AG09319 (cell line): ENCODE measurements around the gene MAP7D3.

Source experiments
- DNase-seq: peaks from one replicate; pipeline ENCODE4 v3.0.0-alpha.2; 2010; ENCODE audit warnings: low read depth; ENCODE audit errors: extremely low read depth
- TF ChIP-seq, protein P1 (sequence below): IDR thresholded peaks from 2 replicates; pipeline ENCODE4 v1.5.1; 2011; ENCODE audit warnings: low read depth, mild to moderate bottlenecking, inconsistent platforms, low read length, moderate library complexity

The MAP7D3 gene

DNA sequence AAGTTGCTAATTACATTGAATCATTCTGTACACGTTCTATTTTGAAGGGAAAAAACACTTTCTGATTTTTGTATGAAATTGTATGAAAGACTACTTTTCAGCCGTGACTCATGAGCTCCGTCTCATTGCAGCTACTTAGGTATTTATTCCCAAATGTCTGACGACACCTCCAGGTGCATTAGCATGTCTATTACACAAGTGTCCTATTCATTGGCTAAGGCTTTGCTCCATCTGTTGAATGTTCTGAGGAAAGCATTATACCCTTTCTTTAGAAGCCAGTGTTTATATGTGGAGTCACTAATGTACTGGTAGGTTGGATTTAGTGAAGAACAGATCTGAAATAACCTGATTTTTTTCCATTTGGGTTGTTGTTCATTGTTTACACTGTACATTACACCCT lies 51.8 kb downstream of the MAP7D3 start:
- TF ChIP-seq, protein P1, sequence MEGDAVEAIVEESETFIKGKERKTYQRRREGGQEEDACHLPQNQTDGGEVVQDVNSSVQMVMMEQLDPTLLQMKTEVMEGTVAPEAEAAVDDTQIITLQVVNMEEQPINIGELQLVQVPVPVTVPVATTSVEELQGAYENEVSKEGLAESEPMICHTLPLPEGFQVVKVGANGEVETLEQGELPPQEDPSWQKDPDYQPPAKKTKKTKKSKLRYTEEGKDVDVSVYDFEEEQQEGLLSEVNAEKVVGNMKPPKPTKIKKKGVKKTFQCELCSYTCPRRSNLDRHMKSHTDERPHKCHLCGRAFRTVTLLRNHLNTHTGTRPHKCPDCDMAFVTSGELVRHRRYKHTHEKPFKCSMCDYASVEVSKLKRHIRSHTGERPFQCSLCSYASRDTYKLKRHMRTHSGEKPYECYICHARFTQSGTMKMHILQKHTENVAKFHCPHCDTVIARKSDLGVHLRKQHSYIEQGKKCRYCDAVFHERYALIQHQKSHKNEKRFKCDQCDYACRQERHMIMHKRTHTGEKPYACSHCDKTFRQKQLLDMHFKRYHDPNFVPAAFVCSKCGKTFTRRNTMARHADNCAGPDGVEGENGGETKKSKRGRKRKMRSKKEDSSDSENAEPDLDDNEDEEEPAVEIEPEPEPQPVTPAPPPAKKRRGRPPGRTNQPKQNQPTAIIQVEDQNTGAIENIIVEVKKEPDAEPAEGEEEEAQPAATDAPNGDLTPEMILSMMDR: no peak
- no peak for DNase-seq

DNA sequence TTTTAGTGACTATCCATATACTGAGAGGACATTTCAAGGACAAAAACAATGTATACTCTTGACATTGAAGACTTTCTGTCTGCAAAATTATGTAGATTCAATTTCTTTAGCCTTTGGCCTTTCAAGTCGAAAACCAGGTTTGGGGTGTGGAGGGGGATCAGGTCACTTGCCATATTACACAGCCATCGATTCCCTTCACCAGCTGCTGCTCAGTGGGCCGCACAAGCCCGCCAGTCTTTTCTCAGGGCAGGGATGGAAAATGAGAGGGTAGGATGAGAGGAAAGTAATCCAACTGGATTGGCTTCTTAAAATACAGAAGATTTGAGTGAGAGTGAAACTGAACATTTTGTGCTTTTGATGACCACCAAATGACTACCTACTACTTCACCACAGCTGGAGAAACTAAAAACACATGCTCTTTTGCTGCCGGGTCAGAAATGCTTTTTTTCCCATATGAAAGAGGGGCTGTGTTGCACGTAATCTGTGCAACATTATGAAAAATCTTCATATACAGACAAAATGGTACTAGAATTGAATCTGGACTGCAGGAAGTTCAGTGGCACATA lies 52.4 kb downstream of the MAP7D3 start:
- DNase-seq: no peak
- TF ChIP-seq, protein P1: no peak

DNA sequence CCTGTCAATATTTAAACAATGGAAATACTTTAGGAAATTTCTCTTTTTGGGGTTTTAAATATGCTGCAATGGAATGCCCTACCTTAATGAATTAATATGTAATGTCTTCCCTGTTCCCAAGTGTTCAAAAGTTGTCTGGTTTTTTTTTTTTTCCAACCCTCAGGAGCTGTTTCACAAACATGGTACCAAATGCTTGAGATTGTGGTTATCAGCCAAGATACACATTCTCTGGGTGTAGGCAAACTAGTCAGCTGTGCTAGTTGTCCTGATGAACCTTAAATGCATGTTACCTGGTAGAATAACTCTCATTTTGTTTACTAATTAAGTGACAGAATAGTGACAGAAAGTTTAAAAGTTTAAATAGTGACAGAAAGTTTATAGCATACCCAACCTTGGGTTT lies 53.2 kb downstream of the MAP7D3 start:
- DNase-seq: no peak
- TF ChIP-seq, protein P1: no peak

DNA sequence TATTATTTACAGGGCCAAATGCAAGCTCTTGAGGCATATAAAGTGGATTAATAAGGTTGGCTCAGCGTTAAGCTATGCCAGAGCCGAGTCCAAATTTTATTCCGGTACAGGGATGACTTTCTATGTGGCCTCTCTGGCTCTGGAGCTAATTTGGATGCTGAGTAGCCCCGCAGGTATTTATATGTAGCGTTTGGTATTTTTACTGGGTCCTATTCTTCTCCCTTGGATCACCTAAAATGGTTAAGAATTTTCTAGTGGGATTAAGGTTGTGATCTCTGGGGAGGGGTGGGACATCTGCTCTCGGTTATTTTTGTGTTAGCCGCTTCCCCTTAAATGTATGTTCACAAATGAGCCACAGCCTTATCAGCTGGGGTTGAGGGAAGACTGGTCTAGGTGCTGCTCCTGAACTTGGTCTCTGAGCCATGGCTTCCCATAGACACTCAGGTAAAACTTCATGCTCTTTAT lies 54.5 kb downstream of the MAP7D3 start:
- TF ChIP-seq, protein P1: no peak
- no peak for DNase-seq

DNA sequence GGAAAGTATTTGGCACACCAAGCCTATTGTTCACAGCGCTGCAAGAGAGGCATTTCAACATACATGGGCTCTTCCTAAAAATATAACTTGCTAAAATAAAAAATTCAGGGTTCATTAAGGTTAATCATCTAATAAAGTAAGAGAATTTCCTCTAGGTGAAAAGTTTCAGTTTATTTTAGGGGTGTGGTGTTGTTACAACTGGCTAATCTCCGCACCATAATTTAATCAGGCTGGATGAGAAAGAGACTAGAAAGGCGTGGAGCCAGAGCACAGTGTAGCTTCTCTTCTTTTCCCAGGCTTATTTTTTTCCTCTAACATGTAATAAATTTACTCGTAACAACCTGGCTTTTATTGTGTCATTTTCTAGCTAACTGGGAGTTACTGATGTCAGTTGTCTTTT lies 56.0 kb downstream of the MAP7D3 start:
- TF ChIP-seq, protein P1: no peak
- DNase-seq: no peak

DNA sequence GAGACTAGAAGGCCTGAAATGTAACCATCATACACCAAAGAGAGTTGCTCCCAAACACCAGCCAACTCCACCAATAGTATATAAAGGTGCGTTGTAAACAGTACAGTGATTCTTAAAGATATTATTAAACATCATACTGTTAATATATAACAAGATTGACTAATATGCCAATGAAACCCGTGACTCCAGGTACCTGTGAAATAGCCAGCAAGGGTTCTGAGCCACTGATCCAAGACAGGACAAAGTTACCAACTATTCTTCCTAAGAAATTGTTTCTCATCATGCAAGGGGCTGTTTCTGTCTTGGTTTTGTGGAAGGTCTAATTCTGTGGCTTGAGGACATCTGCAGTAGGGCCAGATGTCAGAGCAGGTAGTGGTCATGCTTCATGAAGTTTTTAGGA lies 56.7 kb downstream of the MAP7D3 start:
- TF ChIP-seq, protein P1: no peak
- no peak for DNase-seq

DNA sequence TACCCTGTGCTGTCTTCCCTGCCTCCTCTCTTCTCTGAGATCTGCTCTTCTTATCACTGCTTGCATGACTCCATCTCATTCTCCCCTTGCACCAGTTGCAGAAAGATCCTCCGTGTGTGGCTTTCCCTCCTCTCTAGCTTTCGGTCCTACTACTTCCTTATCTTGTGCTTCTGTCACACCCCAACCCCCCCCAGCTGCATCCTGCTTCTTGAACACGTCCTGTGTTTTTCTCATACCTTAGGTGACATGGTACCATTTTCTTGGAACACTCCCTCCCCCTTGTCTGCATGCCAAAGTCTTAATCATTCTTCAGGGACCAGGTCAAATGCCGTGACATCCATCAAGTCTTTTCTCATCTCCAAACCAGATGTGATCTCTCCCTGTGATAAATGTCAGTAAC lies 57.4 kb downstream of the MAP7D3 start:
- TF ChIP-seq, protein P1: no peak
- DNase-seq: no peak
